Pancreas (tissue), 10 donors: ENCODE measurements around the gene MIR17HG. TPM values are rescaled to one million over a fixed set of nuclear protein-coding genes. Genes with fewer than 3 reads are reported as not detected.
A peak's percentile ranks its signal among the peaks of the same experiment; 100 is the strongest.

Source experiments
- ATAC-seq, 4 donors: fragments of 200-7000 bp; cut with Tn5 transposase; one replicate each; pipeline versions ENCODE4 v1.8.0 to v1.9.1; 2020; ENCODE audit warnings: mild to moderate bottlenecking in 4 of 4, moderate library complexity in 4 of 4
- DNase-seq, 6 donors: peaks; one replicate each; pipeline ENCODE4 v3.0.0-alpha.2; 2020
- FAIRE-seq: peaks from 2 replicates; lab custom pipeline; 2012; peaks lifted over from hg19 to GRCh38; lab: Jason Lieb, UNC
- H3K27ac ChIP-seq, 4 donors: fragments of 200-600 bp; sonication (generic); 1 replicate in 3 of 4; 2 replicates in 1 of 4; pipeline versions ENCODE4 v1.5.0 to v1.8.0; 2020
- H3K27me3 ChIP-seq, 4 donors: fragments of 200-600 bp; one replicate each; pipeline ENCODE4 v1.8.0; 2021
- H3K36me3 ChIP-seq, 3 donors: fragments of 200-600 bp; sonication (generic) in 1 of 3; one replicate each; pipeline versions ENCODE4 v1.5.0 to v1.8.0; 2020 to 2021
- H3K4me1 ChIP-seq, 3 donors: fragments of 200-600 bp; one replicate each; pipeline ENCODE4 v1.8.0; 2021
- H3K4me3 ChIP-seq, 4 donors: fragments of 200-600 bp; sonication (generic) in 2 of 4; one replicate each; pipeline versions ENCODE4 v1.5.0 to v1.8.0; 2020 to 2021
- H3K9me3 ChIP-seq, 4 donors: fragments of 200-600 bp; one replicate each; pipeline ENCODE4 v1.8.0; 2021
- WGBS, 2 donors: extraction: QIAGEN DNeasy Blood & Tissue Kit; methylation state at CpG; one replicate each; pipeline ENCODE4 v1.1.7; 2013; 5-methylcytosine and 5-hydroxymethylcytosine counted together
- intact Hi-C, 3 donors: fragments of 100-400 bp; cut with DNase I; formaldehyde crosslinking; loops; one replicate each; pipeline versions ENCODE4 v1.11.1 to v1.14.2; 2022
- polyA plus RNA-seq, 2 donors: library from polyadenylated mRNA; stranded (reverse); fragments of 200-250 nt; gene quantifications; one replicate each; pipeline ENCODE4 v1.2.3, GENCODE V29; 2013
- total RNA-seq, 6 donors: library from RNA; stranded (reverse); fragmentation: NEBNext Ultra II Directional in 4 of 6; extraction: Animal tissue kit (Norgen Biotek cat#: 25700) in 4 of 6; gene quantifications; one replicate each; pipeline versions ENCODE4 v1.2.1 to v1.2.4, GENCODE V29; 2021 to 2023
- TF ChIP-seq, protein P1 (sequence below), 4 donors: fragments of 200-600 bp; sonication (generic) in 3 of 4; IDR thresholded peaks; one replicate each; pipeline versions ENCODE4 v1.5.0 to v1.8.0; 2021; ENCODE audit warnings: antibody characterized with exemption in 4 of 4
- donor health status: healthy with polysubstance abuse.
- donor health status: DM: no; HTN: no; CAD: no; lungs with moderate emphysema.
- donor health status: DM: no; HTN: no; CAD: no.
- donor health status: control.
- donor health status: control.
- donor health status: Bipolar disorder and iron deficiency.
- donor health status: DM: yes; HTN: yes; CAD: no.
- donor health status: DM: no; HTN: no; CAD: no.
- donor health status: DM: no; HTN: no; CAD: no.
- donor health status: DM: yes; HTN: yes; CAD: no.

The MIR17HG gene
- total and polyA plus RNA-seq, 8 donors = 2.3 to 6.0 (median 3.8) TPM

GRCh38 chr13:91375116-91375729, 27.7 kb downstream of the MIR17HG start:
- intact Hi-C loops = loop anchor here in 1 of 3 donors (10.0 kb wide), 1 partner anchor 350 kb away; no protein-coding TSS in a partner anchor
- no peak for DNase-seq
- no peaks in the 10 kb centered on the region for H3K4me1 ChIP-seq
- peaks cover 0 to 3% (median 0%) of the 10 kb centered on the region in 4 donors for H3K27me3 ChIP-seq
- no peak for FAIRE-seq
- no peak overlapping the region for H3K4me3 ChIP-seq
- WGBS, 2 donors = 84 to 85% methylated on average over 4 of the region's 4 CpGs
- TF ChIP-seq, protein P1, sequence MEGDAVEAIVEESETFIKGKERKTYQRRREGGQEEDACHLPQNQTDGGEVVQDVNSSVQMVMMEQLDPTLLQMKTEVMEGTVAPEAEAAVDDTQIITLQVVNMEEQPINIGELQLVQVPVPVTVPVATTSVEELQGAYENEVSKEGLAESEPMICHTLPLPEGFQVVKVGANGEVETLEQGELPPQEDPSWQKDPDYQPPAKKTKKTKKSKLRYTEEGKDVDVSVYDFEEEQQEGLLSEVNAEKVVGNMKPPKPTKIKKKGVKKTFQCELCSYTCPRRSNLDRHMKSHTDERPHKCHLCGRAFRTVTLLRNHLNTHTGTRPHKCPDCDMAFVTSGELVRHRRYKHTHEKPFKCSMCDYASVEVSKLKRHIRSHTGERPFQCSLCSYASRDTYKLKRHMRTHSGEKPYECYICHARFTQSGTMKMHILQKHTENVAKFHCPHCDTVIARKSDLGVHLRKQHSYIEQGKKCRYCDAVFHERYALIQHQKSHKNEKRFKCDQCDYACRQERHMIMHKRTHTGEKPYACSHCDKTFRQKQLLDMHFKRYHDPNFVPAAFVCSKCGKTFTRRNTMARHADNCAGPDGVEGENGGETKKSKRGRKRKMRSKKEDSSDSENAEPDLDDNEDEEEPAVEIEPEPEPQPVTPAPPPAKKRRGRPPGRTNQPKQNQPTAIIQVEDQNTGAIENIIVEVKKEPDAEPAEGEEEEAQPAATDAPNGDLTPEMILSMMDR (IDR thresholded peaks at IDR 0.05) = peak in 1 of 4 donors; percentile 10
- no peaks in the 10 kb centered on the region for H3K9me3 ChIP-seq
- H3K27ac ChIP-seq = no peak overlapping the region
- peak in 3 of 4 donors; percentile 54 to 66 (median 55) for ATAC-seq
- no peaks in the 10 kb centered on the region for H3K36me3 ChIP-seq

DNA sequence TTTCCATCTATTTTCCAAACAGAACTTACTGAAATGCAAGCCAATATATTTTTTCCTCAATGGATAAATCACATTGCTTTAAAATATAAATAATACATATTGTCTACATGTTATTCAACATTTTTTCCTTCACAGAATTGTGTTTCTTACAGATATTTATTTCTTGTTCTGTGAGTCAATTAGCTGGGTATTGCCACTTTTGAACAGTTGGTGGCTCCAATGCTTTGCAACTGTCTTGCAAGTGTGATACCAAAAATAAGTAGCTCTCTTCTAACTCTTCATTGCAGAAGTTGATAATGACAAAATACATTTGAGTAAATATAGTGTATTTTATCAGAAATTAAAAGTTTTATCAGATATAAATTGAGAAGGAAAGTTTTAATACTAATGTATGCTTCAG, 33.9 kb downstream of the MIR17HG start:
- no peaks in the 10 kb centered on the region for H3K4me1 ChIP-seq
- no peak overlapping the region for H3K27ac ChIP-seq
- ATAC-seq (no peak), DNase-seq (no peak), FAIRE-seq (no peak)
- no peak overlapping the region for H3K4me3 ChIP-seq
- intact Hi-C loops = no loop called here
- H3K36me3 ChIP-seq = no peaks in the 10 kb centered on the region
- H3K27me3 ChIP-seq = peaks cover 0 to 5% (median 0%) of the 10 kb centered on the region in 4 donors
- H3K9me3 ChIP-seq = no peaks in the 10 kb centered on the region
- TF ChIP-seq, protein P1 (IDR thresholded peaks at IDR 0.05) = no peak

GRCh38 chr13:91383836-91384235, 36.3 kb downstream of the MIR17HG start:
- H3K4me1 ChIP-seq = no peaks in the 10 kb centered on the region
- ATAC-seq (no peak), FAIRE-seq (no peak), DNase-seq (no peak)
- no peaks in the 10 kb centered on the region for H3K9me3 ChIP-seq
- intact Hi-C loops = no loop called here
- WGBS, 2 donors = 56 to 75% methylated on average over 4 of the region's 4 CpGs
- peaks cover 0 to 19% (median 3%) of the 10 kb centered on the region in 4 donors for H3K27me3 ChIP-seq
- TF ChIP-seq, protein P1 (IDR thresholded peaks at IDR 0.05) = no peak
- H3K4me3 ChIP-seq = no peak overlapping the region
- H3K27ac ChIP-seq = no peak overlapping the region
- H3K36me3 ChIP-seq = no peaks in the 10 kb centered on the region

- DNase-seq = no peak
- intact Hi-C loops = no loop called here
- no peak overlapping the region for H3K4me3 ChIP-seq
Observed at GRCh38 chr13:91384896-91385295, 37.4 kb downstream of the MIR17HG start.

More at GRCh38 chr13:91384896-91385295, 37.4 kb downstream of the MIR17HG start:
- TF ChIP-seq, protein P1 (IDR thresholded peaks at IDR 0.05) = no peak
- WGBS, 2 donors = 56 to 65% methylated on average over 2 of the region's 2 CpGs
- Histone ChIP-seq H3K4me1 (no peaks in the 10 kb centered on the region), H3K36me3 (no peaks in the 10 kb centered on the region), H3K27me3 (peaks cover 0 to 25% (median 3%) of the 10 kb centered on the region in 4 donors), H3K27ac (no peak overlapping the region), H3K9me3 (no peaks in the 10 kb centered on the region)
- no peak for ATAC-seq
- no peak for FAIRE-seq
